Skeletal muscle cell (primary cell): ENCODE measurements around the gene PCMTD2.

Experiments used
- DNase-seq: peaks from one replicate; pipeline ENCODE4 v3.0.0-alpha.2; 2010; ENCODE audit warnings: low read depth
- H3K4me3 ChIP-seq: 2 replicates; pipeline ENCODE4 v1.5.1; 2011; ENCODE audit warnings: low read depth, mild to moderate bottlenecking, control low read depth, low read length, moderate library complexity

The PCMTD2 gene

GRCh38 chr20:64236137-64237088 lies 19.1 kb upstream of the PCMTD2 start:
- no peak for DNase-seq

DNA sequence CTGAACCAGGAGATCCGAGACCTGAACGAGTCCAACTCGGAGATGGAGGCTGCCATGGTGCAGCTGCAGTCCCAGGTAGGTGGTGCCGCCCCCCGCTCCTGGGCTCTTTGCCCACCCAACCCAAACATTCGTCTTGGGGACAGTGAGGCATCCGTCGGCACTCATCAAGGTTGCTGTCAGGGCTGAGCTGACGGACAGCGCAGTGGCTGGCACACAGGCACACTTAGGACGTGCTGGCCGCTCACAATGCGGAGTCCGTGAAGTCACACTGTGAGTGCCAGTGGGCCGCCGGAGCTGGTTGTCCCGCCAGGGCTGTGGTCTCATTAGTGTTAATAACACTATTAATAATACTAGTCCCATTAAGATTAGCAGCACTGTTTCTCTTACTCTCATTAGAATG lies 18.2 kb upstream of the PCMTD2 start:
- no peak for DNase-seq
- H3K4me3 ChIP-seq = no peak overlapping the region

More at GRCh38 chr20:64236137-64237088, 19.1 kb upstream of the PCMTD2 start:
- no peak overlapping the region for H3K4me3 ChIP-seq

GRCh38 chr20:64238115-64238825 lies 17.3 kb upstream of the PCMTD2 start:
- H3K4me3 ChIP-seq = no peak overlapping the region
- no peak for DNase-seq

DNA sequence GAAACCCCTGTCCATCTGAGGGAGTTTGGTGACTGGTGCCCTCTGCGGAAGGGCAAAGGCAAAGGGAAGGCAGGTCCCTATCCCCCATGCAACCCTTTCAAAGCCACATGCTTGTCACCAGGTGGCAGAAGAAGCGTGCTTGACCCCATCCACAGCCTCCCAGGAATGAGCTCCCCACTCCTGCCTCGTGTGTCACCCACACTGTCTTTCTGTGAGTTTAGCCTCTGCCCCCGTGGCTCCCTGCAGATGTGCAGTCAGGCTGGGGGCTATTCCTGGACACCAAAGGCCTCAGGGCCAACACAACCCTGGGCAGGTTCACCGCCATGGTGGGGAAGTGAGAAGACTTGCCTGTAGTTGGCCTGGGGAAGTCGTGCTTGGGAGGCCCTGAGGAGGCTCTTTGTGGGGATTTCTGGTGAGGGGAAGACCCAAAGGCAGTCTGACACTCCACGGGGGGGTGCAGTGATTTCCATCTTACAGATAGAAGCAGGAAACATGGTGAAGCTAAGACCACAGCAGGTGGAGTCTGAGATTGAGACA lies 16.6 kb upstream of the PCMTD2 start:
- H3K4me3 ChIP-seq = no peak overlapping the region
- no peak for DNase-seq

DNA sequence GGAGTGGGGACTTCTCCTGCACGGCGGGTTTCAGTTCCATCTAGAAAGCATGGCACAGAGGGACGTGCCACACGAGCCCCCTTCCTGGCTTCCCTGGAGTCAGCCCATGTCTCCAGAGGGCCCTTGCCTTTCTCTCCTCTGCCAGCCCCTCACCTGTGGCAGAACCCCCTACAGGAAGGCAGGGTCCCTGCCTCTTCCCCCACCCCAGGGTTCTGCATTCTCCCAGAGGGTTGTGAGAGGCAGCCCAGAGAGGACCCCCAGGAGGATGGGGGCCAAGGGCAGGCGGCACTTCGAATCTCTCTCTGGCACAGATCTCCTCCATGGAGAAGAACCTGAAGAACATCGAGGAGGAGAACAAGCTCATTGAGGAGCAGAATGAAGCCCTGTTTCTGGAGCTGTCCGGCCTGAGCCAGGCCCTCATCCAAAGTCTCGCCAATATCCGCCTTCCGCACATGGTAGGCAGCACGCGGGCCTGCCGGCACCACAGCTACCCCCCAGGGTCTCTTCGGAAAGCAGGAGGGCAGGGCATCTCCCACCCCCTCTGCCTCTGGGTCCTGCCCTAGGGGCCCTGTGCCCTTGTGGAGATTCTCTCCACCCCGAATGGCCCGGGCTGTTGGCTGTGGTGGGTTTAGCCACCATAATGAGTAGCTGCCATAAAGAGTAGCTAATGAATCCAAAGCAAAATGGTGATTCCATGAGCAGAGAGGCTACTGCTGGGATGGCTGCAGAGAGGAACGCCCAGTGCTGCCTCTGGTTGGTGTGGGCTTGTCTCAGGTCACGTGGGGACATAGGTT lies 15.9 kb upstream of the PCMTD2 start:
- no peak for DNase-seq
- H3K4me3 ChIP-seq = no peak overlapping the region

DNA sequence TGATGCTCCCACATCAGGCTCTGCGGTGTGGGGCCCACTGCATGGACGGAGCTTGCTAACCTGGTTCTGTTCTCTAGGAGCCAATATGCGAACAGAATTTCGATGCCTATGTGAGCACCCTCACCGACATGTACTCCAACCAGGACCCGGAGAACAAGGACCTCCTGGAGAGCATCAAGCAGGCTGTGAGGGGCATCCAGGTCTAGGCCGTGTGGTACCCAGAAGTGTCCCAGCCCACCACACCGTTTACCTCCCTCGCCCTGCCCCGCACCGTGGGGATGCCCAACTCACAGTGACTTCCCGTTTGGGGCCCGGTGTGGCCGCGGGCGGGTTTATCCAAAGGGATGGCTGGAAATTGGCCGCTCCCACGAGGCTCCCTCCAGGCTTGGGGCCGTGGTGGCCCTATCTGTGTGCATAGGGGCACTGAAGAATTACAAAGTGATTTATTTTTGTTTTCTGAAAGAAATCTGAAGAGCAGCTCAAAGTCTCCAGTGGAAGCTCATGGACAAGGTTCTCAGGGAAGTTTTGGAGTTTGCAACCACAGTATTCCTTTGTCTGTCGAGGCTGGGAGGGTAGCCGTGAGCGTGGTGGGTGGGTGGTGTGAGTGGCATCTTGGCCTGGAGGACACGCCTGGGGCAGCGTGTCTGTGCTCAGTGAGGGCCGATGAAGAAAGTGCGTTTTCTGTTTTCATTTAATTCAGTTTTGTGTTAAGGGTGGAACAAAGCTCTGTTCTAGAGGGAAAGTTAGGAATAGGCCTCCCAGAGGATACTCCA lies 15.1 kb upstream of the PCMTD2 start:
- no peak for DNase-seq
- no peak overlapping the region for H3K4me3 ChIP-seq

- DNase-seq = no peak
- H3K4me3 ChIP-seq = no peak overlapping the region
Observed at GRCh38 chr20:64241061-64241460, 14.5 kb upstream of the PCMTD2 start.

DNA sequence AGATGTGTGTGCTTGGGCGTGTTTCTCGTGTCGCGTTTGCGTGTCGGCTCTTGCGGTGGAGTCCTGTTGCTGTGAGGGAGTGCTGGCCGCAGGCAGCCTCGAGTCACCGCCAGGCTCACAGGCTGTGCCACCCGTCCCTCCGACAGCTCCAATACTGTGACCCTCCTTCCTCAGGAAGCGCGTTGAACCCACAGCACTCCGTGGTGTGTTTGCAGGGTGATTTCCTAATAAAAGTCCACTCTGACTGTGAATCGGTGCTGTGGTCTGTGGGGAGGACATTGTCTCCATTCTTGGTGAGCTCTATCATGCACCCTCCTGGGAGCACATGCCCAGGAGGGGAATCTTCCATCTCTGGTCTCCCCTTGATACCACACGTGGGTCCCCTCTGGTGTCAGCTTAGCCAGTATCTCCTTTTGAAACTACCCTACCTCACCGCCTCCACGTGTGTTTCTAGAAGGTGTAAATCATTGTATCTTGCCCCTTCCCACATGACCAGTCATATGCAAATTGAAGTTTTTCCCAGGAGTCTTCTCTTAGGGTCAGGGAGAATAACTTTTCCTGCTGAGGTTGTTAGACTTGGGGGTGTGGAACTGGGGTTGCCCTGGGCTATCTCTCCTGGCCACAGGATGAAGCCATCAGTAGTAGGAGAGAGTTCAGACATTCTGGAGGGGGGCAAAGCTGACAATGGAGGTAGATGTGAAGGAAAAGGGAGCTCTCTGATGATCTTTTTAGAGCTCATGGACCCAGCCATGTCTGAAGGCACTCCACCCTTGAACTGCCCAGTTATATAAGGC lies 13.3 kb upstream of the PCMTD2 start:
- no peak overlapping the region for H3K4me3 ChIP-seq
- DNase-seq = no peak

GRCh38 chr20:64242797-64243475 lies 12.6 kb upstream of the PCMTD2 start:
- DNase-seq = no peak
- H3K4me3 ChIP-seq = no peak overlapping the region

- DNase-seq = no peak
- H3K4me3 ChIP-seq = no peak overlapping the region
Observed at GRCh38 chr20:64244281-64244805, 11.2 kb upstream of the PCMTD2 start.

- no peak for DNase-seq
Observed at GRCh38 chr20:64244870-64245603, 10.5 kb upstream of the PCMTD2 start.

GRCh38 chr20:64245746-64246595 lies 9.6 kb upstream of the PCMTD2 start:
- no peak overlapping the region for H3K4me3 ChIP-seq

More at GRCh38 chr20:64244870-64245603, 10.5 kb upstream of the PCMTD2 start:
- no peak overlapping the region for H3K4me3 ChIP-seq

GRCh38 chr20:64246616-64247306 lies 8.8 kb upstream of the PCMTD2 start:
- DNase-seq = no peak
- no peak overlapping the region for H3K4me3 ChIP-seq

More at GRCh38 chr20:64245746-64246595, 9.6 kb upstream of the PCMTD2 start:
- no peak for DNase-seq

GRCh38 chr20:64247307-64247618 lies 8.3 kb upstream of the PCMTD2 start:
- no peak for DNase-seq

More at GRCh38 chr20:64247307-64247618, 8.3 kb upstream of the PCMTD2 start:
- no peak overlapping the region for H3K4me3 ChIP-seq
